ENCODE results near the gene TOR2A. TPM values are rescaled to one million over a fixed set of nuclear protein-coding genes. Genes with fewer than 3 reads are reported as not detected.

The TOR2A gene
- total and polyA plus RNA-seq, 2 of the 8 experiments (the other 6 are each of a cell fraction or from before 2014, with no cell fraction given) = 18.7 to 24.9 TPM

DNA sequence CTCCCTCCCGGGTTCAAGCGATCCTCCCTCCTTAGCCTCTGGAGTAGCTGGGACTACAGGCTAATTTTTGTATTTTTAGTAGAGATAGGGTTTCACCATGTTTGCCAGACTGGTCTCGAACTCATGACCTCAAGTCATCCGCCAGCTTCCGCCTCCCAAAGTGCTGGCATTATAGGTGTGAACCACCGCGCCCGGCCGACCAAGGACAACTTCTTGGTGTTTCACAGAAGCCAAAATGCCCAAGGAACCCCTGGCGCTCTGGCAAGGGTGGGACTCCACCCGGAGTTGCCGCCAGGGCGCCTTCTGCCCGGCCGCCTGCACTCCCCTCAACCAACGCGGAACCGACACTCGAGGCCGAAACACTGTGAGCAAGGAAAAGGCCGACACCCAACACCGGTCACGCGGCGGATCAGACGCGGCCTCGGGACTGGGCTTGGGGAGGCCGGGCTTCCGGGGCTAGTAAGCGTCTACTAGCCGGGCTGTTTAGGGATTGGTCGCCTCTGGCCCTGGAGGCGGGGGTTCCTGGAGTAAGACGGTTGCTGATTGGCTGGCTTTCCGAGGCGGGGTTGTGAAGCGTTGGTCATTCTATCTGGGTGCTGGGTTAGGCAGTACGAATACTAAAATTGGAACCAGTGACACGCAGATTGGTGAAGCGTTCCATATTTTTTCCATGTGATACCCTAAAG is 36.0 kb downstream of the TOR2A start (continued):
- TF ChIP-seq CHD1 (IDR thresholded peaks at IDR 0.05; ENCODE audit: low read depth, low read length) (no peak), MAFK (IDR thresholded peaks at IDR 0.05; ENCODE audit: low read depth, low read length) (no peak), CTBP2 (IDR thresholded peaks at IDR 0.05; ENCODE audit: borderline replicate concordance, insufficient read depth, insufficient read length, low read length) (no peak), NRF1 (IDR thresholded peaks at IDR 0.05; ENCODE audit: low read depth, low read length) (no peak), KDM5A (IDR thresholded peaks at IDR 0.05; ENCODE audit: low read length) (no peak), RAD21 (IDR thresholded peaks at IDR 0.05 in 1 of 2, conservative IDR thresholded peaks at IDR 0.05 in 1 of 2; ENCODE audit: low read depth in 2 of 2, low read length in 2 of 2) (no peak), SP4 (IDR thresholded peaks at IDR 0.05; ENCODE audit: low read length) (peak; percentile 51; the same call in 1 of the 2 replicates), CBX5 (IDR thresholded peaks at IDR 0.05; ENCODE audit: low read depth, low read length) (no peak), CREB1 (IDR thresholded peaks at IDR 0.05) (peak; percentile 63), RFX5 (IDR thresholded peaks at IDR 0.05; ENCODE audit: borderline replicate concordance, low read depth, low read length) (no peak), CEBPB (IDR thresholded peaks at IDR 0.05; ENCODE audit: low read depth, low read length) (no peak), TEAD4 (IDR thresholded peaks at IDR 0.05; ENCODE audit: low read depth, low read length) (no peak), TBP (IDR thresholded peaks at IDR 0.05; ENCODE audit: low read depth, low read length) (peak; percentile 55; the same call in 1 of the 2 replicates), YY1 (IDR thresholded peaks at IDR 0.05; ENCODE audit: low read depth, low read length) (no peak), SP1 (IDR thresholded peaks at IDR 0.05; ENCODE audit: low read depth, low read length) (peak; percentile 88), SRF (IDR thresholded peaks at IDR 0.05; ENCODE audit: low read depth, low read length) (no peak), KDM4A (IDR thresholded peaks at IDR 0.05; ENCODE audit: low read depth, low read length, severe bottlenecking) (peak; percentile 66)
- TF ChIP-seq, protein P1, sequence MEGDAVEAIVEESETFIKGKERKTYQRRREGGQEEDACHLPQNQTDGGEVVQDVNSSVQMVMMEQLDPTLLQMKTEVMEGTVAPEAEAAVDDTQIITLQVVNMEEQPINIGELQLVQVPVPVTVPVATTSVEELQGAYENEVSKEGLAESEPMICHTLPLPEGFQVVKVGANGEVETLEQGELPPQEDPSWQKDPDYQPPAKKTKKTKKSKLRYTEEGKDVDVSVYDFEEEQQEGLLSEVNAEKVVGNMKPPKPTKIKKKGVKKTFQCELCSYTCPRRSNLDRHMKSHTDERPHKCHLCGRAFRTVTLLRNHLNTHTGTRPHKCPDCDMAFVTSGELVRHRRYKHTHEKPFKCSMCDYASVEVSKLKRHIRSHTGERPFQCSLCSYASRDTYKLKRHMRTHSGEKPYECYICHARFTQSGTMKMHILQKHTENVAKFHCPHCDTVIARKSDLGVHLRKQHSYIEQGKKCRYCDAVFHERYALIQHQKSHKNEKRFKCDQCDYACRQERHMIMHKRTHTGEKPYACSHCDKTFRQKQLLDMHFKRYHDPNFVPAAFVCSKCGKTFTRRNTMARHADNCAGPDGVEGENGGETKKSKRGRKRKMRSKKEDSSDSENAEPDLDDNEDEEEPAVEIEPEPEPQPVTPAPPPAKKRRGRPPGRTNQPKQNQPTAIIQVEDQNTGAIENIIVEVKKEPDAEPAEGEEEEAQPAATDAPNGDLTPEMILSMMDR (IDR thresholded peaks at IDR 0.05; ENCODE audit: control extremely low read depth in 1 of 3, insufficient read depth in 1 of 3, low read depth in 1 of 3, low read length in 3 of 3) = no peak
